HG03139 (cell line): ENCODE measurements around the gene INS.
"Not testable (repeated sequence)": the region's sequence is repeated elsewhere in the genome, so short reads cannot be mapped to it uniquely, and the experiment has no call there.

Experiments used
- ATAC-seq: cut with Tn5 transposase; IDR thresholded peaks from one replicate; pipeline ENCODE4 v1.9.1; 2021; ENCODE audit not compliant: unreplicated experiment

INS gene

DNA sequence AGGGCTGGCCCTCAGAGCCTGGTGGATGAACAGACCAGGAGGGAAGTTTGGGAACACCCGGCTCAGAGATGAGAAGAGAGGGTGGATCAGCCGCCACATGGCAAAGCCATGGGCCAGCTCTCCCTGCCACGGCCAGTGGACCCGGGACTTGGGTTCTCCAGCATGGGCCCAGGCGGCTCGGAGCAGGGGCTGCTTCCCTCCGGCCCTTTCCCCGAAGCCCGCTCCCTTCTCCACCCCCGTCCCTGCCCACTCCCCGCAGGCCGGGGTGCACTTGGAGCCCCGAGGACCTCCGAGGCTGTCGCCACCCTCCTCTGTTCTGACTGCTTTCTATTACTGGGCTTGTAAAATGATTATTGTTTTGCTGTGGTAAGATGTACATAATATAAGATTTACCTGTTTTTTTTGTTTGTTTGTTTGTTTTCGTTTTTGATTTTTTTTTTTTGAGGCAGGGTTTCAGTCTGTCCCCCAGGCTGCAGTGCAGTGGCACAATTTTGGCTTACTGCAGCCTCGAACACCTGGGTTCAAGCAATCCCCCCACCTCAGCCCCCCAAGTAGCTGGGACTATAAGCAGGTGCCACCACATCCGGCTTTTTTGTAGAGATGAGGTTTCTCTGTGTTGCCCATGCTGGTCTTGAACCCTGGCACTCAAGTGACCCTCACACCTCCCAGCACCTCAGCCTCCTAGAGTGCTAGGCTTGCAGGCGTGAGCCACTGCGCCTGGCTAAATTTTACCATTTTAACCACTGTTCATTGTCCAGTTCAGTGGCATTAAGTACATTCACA is 21.9 kb upstream of the INS start:
- no peak for ATAC-seq

DNA sequence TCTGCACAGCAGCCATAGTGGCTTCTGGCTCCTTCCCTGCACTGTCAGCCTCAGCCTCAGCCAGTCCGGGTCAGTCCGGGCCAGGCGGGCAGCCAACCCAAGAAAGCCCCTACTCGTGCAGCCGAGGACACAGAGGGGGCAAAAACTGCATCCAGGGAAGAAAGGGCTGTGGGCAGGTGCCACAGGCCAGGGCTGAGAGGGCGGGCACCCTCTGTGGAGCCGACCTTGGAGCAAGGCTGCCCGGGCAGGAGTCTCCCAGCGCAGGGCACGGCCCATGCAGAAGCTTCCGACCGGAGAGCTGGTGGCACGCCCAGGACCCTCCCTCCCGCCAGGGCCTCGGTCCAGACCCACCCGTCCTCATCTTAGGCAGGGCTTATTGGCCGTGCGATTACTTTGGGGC is 21.1 kb upstream of the INS start:
- ATAC-seq, result no peak

DNA sequence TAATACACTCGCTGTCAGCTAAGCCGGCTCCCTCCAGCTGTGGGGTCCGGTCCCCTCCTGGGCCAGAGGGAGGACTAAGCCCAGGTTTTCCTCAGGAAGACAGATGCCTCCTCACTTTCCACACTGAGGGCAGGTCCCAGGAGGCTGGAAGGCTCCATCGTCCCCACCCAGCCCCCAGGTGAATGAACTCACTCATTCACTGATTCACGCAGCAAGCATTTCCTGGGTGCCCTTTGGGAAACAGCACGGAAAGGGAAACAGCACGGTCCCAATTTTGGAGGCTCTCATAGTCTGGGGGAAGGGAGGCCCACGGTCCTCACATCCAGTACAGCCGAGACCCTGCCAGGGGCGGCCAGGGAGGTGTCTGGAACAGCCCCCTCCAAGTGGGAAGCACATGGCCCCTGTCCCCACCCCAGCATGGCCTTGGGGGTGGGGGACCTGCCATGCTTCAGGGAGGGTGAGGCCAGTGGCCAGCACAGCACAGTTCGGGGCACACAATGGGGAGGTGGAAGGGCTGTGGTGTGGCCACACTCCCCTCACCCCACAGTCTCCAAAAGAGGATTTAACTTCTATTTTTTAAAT is 19.9 kb upstream of the INS start:
- ATAC-seq, result no peak

DNA sequence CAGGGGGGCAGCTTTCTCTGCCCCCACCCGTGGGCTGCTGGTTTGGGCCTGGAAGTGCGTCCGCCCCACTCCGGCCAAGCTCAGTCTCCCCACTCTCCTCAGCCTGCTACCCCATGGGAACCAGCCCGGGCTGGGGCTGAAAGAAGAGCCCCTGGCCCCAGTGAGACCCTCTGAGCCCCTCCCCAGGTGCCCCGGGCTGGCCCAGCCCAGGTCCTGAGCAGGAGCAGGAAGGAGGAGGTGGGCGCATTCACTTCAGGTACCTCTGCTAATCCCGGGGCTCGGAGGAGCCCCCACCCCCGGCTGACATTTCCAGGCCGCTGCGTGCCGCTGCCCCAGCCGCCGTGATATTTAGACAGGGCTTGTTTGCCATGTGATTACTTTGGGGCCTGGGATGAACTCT is 19.3 kb upstream of the INS start:
- ATAC-seq, result no peak

DNA sequence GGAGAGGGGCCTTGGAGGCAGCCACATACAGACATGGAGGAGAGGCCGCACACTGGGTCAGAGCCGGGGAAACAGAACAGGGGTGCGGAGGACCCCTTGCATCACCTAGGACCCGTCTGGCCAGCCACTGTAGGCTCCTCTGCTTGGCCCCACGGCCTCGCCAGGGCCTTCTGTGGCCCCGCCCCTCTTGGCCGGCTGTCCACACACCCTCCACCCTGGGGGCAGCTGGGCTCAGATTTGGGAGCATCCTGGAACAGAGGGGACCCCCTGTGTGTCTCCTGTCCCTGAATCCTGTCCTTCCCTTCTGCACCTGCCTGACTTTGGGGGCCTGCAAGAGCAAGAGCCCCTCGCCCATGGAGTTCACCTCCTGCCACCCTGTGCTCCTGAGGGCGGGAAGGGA is 18.5 kb upstream of the INS start:
- ATAC-seq, result no peak

DNA sequence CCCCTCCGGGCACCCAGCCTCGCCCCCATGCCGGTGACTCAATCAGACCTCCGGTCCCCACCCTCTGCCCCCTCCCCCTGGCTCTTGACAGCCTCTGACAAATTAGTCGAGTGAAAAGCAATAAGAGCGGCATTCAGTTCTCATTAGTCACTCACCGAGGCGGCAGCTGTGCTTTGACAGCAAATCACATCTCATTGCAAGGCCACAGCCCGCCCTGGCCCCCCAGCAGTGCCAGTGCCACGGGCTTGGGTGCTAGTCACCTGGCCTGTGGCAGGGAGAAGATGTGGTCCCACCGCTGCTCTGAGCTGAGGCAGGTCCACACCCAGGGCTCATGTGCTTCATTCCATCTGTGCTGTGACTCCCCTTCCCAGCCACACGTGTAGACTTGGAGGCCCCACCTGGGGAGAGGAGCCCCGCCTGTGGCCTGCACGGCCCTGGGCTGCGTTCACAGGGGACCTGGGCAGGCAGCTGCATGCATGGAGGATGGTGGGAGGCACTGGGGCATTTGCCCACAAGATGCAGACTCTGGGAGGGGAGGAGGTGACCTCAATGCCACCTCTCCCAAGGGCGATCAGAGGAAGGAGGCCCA is 18.0 kb upstream of the INS start:
- ATAC-seq, result no peak

DNA sequence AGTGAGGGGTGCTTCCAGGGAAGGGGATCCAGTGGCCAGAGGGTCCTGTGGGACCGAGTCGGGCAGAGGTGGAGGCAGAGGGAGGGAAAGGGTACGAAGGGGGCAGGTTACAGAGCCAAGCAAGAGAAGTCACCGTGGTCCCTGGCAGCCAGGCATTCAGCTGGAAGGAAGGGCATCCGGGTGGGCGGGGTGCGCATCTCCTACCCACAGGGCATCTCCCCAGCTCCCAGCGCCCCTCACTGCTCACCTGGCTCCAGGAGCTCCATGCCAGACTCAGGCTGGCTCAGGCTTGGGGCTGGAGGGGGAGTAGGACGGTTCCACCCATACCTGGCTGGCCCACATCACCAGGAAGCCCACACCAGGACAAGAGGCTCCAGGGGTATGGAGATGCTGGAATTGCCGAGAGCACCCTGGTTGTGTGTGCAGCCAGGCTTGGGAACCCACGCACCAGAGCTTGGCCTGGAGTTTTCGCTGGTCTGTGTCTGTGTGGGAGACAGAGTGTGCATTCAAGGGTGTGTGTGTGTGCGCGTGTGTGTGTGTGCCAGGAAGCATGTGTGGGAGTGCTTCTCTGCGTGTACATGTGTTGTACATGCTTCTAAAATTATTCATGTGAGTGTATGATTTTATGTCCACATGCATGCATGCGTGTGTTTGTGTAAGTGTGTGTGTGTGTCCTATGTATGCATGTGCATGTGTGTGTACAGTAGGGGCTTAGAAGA is 17.2 kb upstream of the INS start:
- not testable (repeated sequence) for ATAC-seq

DNA sequence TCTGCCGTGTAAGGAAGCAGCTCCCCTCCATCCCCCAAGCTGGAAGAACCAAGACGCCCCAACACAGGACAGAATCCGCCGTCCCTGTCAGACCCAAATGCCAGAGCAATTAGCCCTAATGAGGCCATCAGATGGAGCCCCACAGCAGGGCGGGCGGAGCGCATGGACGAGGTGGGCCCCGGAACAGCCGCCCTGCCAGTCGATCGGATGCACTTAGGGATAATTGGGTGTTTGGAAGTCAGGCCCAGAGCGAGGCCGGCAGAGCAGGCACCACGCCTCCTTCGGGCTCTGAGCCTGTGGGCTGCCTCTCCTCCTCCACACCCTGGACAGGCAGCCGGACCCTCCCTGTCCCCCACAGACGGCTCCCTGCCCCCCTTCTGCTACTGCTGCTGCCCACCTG is 16.1 kb upstream of the INS start:
- ATAC-seq, result no peak

DNA sequence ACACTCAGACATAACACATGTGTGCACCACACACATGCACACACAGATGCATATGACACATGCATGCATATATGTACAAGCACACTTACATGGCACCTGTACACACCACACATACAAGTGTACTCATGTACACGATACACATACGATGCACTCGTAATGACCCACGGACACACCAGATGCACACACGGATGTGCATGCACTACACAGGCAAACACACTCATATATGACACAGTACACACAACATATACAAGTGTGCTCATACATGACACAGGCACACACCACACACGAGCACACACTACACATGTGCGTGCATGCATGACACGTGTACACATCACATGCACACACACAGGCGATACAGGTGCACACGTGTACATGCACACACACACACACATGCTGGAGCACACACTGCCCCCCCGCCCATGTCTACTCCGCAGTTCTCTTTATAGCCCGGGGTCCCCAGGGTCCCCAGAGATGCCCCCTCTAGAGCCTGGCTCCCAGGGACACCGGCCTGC is 15.4 kb upstream of the INS start:
- ATAC-seq, result no peak

DNA sequence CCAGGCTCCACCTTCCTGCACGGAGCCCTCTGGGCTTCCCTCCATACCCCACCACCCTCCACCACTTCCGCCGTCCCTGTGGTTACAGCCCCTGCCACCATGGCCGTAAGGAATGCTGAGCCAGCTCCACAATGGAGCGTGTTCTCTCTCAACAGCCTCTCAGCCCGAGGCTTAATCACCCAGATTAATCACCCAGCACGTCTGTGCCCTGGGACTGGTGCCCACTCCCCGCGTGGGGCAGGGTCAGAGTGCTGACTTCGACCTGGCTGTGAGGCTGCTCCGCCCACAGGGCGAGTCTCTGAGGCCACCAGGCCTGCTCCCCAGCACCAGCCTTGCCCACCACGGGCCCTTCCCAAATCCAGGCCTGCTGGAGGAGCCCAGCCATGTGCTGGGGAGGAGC is 14.7 kb upstream of the INS start:
- no peak for ATAC-seq

DNA sequence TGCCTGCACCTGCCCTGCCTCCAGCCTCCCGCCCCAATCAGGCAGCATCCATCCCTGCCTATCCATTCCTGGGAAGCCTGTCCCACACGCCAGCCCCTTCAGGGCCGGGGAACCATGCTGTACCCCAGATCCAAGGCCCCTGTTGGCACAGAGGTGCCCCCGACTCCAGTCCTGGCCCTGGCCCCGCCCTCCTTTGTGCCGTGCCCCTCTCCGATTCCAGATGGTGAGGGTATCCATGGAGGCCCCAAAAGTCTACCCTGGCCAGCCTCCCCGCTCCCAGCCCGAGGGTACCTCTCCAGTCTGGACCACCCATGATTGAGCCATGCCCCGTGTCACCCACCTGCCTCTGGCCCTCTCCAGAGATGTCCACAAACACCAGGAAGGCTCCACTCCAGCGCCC is 13.4 kb upstream of the INS start:
- no peak for ATAC-seq

DNA sequence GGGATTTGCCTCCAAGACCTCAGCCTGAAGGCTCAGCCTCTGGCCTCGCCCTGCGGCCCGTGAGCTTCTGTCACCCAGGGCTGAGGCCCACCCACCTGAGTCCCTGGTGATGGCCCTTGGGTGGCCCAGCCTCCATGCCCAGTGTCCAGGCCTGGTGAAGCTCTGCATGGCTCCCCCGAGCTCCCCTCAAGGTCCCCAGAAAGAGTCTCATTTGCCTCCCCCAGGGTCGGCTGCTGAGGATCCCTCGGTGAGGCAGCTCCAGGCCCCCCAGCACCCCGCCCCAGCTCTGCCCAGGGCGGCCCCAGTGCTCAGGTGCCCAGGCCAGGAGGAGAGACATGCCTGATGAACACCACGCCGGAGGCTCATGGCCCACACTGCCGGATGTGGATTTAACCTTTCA is 12.8 kb upstream of the INS start:
- ATAC-seq, result no peak

DNA sequence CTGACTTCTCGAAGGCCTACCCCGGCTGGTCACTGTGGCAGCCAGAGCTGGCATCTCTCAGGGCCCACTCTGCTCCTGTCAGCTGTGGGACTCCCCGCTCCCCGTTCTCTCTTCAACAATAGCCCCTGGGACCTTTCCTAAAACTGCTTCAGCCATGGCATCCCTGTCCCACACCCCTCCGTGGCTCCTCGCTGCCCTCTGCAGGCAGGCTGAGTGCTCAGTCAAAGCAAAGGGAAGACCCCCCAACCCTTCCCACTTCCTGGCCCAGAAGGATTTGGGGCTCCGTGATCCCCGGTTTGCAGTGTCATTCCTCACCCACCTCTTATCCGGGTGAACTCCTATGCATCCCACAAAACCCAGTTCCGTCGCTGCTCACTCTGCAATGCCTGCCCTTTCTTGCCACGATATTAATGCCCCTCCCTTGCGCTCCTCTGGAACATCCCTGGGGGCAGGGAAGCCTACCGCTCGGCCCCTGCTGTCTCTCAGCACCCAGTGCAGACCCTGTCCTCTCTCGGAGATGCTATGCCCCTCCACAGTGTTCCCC is 12.2 kb upstream of the INS start:
- ATAC-seq, result no peak

DNA sequence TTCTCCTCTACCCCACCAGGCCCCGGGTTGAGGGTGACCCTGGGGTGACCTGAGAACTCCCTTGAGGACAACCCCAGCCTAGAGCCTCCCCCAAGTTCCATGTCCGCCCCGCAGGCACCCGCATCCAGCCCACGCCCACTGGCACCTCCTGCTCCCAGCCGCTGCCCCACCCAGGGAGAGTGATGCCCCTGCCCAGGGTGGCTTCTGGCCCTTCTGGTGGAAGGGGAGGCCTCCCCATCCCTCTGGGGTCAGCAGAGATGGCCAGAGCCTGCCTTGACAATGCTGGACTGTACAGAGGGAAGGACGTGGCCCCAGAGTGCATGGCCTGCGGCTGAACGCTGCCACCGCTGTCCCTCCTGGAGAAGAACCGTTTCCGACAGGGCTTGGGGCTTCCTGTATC is 11.7 kb upstream of the INS start:
- ATAC-seq, result no peak

DNA sequence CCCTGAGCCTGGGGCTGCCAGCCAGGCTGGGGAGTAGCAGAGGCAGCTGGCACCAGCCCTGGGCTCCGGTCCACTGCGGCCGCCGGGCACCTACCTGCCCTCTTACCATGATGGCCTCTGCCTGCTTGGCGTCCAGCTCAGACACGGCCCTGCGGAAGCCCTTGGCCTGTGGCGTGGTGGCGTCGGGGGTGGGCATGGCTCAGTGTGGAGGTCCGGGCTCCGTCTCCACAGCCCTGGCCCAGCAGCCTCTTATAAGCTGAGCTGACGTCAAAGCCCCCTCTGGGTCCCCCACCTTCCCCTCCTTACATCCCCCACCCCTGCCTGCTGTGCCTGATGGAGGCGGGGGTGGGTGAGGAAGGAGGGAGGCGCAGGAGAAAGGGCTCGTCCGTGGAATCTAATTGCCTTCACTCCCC is 10.6 kb upstream of the INS start, which contains the start of gene TH:
Gene TH, minus strand, starts transcription at position 225 of the 413 bp plus-strand sequence. Its CDS starts 29 bp downstream, at position 196.
- ATAC-seq, result no peak

DNA sequence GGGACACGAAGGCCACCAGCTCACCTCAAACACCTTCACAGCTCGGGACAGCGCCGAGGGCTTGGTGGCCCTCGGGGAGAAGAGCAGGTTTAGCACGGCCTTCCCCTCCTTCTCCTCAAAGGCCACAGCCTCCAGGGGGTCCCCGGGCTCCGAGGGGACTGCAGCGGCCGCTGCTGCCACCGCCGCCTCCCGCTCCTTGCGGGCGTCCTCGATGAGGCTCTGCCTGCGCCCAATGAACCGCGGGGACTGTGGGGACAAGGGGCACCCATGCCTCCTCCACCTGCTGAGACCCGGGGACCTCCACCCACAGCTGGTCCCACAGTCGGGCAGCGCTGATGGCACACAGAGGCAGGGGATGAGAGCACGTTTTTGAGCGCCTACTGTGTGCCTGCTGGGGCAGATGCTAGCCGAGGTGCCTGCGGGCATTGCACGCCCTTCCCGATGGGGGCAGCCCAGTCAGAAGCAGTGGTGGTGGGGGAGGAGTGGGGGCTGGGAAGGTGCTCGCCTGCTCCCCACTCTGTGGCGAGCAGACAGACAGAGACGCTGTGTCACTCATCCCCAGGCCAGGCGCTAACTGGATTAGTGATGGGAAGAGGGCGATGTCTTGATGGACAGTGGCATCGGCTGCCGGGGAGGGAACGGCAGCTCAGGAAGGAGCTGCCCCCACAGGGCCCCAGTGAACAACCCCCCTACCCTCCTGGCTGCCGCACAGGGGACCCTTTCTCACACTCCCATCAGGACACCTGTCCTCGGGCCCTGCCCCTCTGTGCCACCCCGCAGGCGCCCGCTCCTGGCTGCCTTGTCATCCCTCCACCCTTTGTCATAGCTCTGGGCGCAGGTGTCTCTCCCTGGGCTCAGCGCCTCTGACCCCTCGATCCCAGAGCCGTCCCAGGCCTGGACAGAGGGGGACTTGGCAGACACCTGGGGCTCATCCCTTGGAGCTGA is 8.9 kb upstream of the INS start:
- no peak for ATAC-seq

DNA sequence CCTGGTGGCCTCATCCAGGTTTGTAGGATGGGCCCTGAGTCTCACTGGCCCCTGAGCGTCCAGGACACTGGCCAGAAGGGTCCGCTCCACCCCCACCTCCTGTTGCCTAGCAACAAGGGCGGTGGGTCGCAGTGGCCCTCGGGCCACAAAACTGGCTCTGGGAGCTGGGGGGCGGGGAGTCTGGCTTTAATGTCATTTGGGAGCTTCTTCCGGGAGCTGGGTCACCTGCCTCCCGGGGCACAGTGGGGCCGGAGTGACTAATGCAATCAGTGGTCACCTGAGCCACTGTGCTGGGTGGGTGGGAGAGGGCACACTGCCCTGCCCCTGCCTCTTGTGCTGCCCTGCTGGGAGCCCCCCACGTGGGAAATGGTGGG is 8.0 kb upstream of the INS start:
- ATAC-seq, result no peak

DNA sequence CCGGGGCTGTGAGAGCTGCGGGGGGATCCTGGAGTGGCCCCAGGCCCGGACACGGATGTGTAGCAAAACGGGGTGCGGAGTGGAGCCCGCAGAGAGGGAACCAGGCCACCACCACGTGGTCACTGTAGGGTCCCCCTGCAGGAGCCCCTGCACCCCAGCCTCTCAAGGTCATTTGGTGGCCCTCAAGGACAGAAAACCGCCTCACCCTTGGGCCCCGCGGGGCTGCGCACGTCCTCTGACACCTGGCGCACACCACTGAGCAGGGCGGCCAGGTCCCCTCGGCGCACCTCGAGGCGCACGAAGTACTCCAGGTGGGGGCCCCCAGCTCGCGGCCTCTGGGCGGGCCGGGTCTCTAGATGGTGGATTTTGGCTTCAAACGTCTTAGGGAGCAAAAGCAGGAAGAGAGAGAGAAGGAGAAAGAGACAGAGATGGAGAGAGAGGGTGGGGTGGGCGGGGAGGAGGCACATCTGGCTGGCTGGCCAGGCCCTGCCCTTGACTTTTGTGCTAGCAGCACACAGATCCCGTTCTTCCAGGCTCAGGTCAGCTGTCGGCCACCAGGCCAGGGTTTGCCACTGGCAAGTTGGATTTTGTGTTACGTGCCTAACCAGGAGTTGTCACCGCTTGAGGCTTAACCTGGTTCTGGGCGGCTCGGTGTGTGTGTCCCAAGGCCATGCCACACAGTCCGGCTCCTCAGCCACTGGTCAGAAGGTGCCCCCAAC is 7.4 kb upstream of the INS start:
- ATAC-seq, result no peak

DNA sequence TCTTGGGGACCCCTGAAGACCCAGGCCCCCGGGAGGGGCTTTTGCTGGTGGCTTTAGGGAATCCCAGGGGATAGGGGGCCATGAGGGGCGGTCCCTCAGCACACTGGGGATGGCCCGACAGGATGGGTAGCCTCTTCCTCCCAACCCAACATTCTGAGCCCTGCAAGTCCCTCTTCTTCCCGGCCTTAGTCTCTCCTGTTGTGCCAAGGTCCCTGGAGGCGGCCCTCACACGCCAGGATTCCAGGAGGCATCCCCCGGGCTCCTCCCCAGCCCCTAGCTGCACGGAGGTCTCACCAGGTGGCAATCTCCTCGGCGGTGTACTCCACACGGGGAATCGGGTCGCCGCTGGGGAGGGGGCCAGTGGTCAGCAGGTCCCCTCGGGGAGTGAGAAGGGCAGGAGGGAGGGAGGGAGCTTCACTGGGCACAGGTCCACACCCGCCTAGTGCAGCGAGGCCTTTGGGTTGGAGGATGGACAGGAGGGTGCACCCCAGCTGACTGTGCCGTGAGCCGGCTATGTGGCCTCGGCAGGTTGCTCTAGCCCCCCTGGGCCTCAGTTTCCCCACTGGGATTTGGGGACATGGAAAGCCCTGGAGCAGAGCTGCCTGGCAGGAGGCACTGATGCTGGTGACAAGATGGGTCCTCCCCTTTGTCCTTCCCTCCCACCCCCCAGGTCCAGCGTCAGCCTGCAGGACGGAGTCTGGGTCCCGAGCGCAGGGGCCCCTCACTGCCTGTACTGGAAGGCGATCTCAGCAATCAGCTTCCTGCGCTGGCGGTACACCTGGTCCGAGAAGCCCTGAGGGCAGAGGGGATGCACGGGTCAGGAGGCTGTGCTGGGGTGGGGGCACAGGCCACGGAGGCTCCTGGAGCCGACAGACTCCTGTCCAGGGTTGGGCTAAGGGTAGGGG is 6.4 kb upstream of the INS start:
- no peak for ATAC-seq
